ENCODE results near the gene MT1H.
"Not testable (repeated sequence)": the region's sequence is repeated elsewhere in the genome, so short reads cannot be mapped to it uniquely, and the experiment has no call there.

MT1H gene

DNA sequence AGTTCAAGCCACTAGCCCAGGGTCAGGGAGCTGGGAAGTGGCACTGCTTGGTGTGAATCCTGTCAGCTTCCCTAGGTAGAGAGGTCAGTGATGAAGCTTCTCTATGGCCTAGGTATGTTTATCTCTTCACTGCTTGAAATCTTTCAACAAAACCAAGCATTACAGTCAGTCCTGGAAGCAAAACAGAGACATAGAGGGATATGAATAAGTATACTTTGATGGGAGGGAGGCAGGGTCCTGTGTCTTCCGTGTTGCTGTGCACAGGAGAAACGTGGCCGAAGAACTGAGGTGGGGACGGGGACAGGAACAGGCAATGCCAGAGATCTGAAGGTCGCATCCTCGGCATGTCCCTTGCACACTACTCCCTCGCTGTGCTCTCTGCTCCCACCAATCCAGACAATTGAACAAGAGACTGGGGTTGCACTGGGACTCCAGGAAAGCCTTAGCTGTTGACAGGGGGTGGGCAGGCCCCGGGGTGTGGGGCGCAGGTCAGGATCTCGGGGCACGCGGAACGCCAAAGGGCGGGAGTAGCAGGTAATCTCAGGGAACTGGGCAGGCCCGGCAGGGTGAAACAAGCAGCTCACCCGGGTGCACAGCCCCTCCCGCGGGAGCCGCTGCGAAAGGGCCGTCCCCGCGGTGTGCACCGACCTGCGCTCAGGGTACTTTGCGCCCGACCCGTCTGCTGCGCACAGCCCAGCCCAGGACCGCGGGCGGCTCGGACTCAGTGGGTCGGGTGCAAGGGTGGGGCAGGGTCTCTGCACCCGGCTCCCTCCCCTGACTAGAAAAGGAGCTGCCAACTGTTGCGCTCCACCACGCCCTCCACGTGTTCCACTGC is at the start of gene MT1H:
Gene MT1H, plus strand, starts transcription at position 810 of the 835 bp plus-strand sequence. CDS start 71 bp downstream, outside the sequence.
- DNase-seq, result no peak

DNA sequence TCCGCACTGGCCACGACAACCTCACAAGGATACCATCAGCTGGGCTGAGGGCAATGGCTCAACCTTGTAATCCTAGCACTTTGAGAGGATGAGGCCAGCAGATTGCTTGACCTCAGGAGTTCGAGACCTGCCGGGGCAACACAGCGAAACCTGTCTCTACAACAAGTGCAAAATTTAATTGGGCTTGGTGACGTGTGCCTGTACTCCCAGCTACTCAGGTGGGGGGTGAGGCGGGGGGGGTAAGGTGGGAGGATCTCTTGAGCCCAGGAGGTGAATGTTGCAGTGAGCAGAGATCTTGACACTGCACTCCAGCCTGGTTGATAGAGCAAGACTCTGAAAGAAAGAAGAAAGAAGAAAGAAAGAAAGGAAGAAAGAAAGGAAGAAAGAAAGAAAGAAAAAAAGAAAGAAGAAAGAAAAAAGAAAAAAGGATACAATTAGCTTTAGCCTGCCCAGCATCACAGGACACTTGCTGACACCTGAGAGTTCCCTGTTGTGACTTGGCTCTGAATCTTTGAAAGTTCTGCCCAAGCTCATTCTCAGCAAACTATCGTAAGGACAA is 49.2 kb upstream of the MT1H start:
- DNase-seq, result no peak

DNA sequence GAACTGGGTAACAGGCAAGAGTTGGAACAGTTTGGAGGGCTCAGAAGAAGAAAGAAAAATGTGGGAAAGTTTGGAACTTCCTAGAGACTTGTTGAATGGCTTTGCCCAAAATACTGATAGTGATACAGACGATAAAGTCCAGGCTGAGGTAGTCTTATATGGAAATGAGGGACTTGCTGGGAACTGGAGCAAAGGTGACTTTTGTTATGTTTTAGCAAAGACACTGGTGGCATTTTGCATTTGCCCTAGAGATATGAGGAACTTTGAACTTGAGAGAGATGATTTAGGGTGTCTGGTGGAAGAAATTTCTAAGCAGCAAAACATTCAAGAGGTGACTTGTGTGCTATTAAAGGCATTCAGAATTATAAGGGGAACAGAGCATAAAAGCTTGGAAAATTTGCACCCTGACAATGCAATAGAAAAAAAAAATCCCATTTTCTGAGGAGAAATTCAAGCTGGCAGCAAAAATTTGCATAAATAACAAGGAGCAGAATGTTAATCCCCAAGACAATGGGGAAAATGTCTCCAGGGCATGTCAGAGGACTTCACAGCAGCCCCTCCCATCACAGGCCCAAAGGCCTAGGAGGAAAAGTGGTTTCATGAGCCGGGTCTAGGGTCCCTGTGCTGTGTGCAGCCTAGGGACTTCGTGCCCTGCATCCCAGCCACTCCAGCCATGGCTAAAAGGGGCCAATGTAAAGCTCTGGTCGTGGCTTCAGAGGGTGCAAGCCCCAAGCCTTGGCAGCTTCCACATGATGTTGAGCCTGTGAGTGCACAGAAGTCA is 47.8 kb upstream of the MT1H start:
- not testable (repeated sequence) for DNase-seq

DNA sequence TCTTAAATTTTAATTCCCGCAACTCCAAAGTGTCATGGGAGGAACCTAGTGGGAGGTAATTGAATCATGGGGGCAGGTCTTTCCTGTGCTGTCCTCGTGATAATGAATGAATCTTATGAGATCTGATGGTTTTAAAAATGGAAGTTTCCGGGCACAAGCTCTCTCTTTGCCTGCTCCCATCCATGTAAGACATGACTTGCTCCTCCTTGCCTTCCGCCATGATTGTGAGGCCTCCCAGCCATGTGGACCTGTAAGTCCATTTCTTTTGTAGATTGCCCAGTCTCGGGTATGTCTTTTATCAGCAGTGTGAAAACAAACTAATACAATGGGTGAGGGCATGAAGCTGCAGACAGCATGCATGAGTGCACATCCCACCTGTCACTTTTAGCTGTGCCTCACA is 46.4 kb upstream of the MT1H start:
- not testable (repeated sequence) for DNase-seq

DNA sequence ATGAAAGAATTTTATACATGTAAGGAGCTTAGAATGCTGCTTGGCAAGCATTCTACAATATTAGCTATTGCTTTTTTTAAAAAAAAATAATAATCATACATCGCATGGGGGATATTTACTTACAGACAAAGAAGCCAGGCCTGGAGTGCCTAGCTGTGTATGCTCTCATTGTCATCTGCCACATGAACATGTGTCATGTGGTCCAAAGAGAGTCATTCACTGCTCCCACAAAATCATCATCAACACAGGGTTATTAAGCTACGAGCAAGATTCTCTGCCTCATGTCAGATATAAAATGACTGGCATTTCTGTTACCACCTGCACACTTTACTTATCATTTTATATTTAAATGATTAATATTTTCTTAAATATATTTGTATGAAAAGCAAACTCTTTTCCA is 46.0 kb upstream of the MT1H start:
- no peak for DNase-seq

DNA sequence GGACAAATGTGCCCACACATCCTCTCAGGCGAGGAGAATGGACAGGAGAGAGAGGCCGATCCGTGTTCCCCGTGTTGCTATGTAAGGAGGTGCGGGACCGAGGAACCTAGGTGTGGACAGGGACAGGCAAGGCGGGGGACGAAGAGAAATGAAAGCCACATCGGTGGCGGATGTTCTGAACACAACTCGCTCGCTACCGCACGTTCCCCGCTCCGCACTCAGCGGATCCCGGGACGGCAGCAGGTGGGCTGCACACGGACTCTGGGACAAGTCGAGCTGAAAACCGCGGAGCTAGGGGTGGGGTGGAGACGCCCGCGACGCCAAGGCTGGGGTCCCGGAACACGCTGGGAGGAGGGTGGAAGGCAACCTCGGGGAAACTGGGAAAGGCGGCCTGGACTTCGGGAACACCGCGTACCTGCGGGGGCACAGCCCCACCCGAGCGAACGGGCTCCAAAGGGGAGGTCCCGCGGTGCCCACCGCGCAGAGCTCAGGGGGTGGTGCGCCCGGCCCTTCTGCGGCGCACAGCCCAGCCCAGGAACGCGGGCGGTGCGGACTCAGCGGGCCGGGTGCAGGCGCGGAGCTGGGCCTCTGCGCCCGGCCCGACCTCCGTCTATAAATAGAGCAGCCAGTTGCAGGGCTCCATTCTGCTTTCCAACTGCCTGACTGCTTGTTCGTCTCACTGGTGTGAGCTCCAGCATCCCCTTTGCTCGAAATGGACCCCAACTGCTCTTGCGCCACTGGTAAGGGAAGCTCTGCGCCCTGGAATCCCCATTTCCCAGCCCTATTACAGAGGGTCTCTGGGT is 44.3 kb upstream of the MT1H start, which contains the start of gene MT1E:
Gene MT1E, plus strand, starts transcription at position 642 of the 803 bp plus-strand sequence. Its CDS starts 71 bp downstream, at position 713.
- peak in 1 of 4 experiments; percentile 15 for DNase-seq

DNA sequence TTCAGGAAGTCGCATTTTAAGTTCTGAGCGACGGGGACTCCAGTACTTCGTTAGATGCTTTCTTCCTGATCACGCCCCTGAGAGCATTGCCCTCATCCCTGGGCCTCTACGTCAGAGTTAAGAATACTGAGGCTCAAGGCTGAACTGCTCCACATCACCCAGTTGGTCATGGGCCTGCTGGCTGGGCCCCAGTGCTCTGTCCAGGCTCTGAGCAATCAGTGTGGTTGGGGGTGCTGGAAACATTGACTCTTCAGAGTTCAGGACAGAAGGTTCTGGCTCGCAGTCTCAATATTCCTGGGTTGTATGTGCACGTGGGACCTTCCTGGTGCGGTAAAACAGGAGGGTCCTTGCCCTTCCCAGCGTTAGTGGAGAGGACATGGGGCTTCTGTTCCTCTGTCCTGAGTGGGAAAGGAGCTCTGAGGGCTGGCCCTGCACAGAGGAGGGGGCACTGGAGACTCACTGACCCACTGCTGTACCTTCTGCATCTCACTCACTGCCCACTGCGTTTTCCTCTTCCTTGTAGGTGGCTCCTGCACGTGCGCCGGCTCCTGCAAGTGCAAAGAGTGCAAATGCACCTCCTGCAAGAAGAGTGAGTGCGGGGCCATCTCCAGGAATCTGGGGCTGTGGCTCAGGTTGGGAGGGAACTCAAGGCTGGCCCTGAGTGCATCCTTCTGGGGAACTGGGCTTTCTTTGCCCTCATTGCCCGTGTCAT is 43.5 kb upstream of the MT1H start:
- no peak for DNase-seq

DNA sequence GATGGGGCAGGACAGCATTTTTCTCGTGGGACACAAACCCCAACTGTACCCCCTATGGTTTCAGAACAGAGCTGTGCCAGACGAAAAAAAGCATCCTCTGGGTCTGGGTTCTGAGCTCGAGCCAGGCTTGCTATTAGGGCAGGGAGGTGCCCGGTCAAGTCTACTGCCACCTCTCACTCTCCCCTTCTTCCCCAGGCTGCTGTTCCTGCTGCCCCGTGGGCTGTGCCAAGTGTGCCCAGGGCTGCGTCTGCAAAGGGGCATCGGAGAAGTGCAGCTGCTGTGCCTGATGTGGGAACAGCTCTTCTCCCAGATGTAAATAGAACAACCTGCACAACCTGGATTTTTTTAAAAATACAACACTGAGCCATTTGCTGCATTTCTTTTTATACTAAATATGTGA is 42.9 kb upstream of the MT1H start:
- DNase-seq, result no peak

DNA sequence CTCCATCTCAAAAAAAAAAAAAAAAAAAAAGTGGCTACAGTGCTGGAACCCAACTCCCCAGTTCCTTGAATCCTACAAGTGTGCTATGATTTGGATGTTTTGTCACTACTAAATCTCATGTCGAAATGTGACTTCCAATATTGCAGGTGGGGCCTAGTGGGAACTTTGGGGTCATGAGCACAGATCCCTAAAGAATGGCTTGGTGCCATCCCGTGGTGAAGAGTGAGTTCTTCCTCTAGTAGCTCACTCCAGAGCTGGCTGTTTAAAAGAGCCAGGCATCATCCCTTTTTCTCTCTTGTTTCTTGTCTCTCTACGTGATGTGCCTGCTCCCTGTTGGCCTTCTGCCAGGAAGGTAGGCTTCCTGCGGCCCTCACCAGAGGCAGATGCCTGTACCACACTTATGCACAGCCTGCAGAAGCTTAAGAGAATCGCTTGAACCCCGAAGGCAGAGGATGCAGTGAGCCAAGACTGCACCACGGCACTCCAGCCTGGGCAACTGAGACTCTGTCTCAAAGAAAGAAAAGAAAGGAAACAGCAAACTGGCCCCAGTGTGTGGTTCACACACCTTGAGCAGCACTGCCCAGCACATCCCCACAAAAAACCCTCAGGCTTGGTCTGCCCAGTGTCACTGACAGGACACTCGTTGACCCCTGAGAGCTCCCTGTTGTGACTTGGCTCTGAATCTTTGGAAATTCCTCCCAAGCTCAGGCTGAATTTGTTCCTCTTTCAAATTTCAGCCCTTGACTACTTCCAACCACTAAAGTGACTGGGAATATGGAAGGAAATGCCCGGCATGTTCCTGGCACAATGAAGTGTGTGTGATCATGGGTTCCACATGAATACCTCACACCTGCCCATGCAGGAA is 40.9 kb upstream of the MT1H start:
- no peak for DNase-seq

DNA sequence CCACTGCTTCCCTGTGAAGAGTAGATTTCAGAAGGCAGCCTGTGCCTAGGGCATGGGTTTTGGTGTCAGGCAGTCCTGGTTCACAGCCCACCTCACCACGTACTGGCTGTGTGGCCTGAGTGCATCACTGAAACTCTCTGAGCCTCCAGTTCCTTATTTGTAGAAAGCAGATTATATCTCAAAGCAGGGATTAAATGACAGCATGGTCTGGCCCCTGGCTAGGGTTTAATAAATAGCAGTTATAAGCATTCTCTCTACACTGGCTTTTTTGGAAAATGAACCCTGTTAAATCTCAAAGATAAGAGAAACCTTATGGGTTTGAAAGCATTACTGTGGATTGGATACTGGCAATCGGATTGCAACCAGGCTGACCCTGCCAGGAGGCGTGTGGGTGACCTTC is 40.1 kb upstream of the MT1H start:
- no peak for DNase-seq

DNA sequence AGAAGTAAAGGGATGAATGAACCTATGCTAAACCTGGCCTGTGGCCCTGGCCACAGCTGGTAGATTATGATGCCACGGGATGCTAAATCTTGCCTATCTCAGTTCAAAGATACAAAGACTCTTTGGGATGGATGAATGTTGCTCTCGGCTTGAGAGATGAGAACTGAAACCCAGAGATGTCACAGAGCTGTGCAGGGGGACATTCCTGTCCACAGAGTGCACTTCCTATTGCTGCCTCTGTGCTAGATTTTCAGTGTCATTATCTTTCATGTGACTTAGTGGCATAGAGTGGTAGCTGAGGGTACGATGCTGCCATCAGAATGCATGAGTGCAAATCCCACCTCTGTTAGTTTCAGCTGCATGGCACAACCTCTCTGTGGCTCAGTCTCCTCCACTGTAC is 39.5 kb upstream of the MT1H start:
- no peak for DNase-seq

DNA sequence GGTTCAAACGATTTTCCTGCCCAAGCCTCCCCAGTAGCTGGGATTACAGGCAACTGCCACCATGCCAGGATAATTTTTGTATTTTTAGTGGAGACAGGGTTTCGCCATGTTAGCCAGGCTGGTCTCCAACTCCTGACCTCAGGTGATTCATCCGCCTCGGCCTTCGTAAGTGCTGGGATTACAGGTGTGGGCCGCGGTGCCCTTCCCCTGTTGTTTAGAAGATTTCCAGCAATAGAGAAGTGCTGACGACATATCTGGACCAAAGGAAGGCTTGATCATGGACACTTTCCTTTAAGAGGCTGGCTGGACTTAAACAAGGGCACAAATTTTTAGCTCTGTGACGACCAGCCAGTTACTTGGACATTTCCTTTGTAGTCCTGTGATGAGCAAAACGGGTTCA is 38.4 kb upstream of the MT1H start:
- DNase-seq, result no peak

DNA sequence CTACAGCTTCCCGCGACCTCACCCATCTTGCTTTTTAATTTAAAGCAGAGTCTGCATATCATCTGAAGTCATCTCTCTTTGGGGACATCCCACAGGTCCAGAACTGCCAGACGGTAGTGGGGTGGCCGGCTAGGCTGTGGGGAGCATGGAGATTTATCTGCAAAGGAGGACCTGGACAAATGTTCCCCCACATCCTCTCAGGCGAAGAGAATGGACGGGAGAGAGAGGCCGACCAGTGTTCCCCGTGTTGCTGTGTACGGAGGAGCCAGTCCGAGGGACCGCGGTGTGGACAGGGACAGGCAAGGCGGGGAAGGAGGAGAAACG is 37.8 kb upstream of the MT1H start:
- DNase-seq, result no peak

DNA sequence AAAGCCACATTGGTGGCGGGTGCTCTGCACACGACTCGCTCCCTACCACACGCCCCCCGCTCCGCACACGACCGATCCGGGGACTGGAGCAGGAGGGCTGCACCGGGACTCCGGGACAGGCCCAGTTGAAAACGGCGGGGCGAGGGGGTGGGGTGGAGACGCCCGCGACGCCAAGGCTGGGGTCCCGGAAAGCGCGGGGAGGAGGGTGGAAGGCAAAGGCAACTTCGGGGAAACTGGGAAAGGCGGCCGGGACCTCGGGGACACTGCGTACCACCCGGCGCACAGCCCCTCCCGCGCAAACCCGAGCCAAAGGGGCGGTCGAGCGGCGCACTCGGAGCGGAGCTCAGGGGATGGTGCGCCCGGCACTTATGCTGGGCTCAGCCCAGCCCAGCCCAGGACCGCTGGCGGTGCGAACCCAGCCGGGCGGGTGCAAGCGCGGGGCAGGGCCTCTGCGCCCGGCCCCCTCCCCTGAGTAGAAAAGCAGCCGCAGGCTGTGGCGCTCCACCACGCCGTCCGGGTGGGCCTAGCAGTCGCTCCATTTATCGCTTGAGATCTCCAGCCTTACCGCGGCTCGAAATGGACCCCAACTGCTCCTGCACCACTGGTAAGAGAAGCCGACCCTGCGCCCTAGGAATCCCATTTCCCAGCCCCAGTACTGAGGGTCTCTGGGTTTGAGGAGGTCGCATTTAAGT is 37.3 kb upstream of the MT1H start, which contains the start of gene MT1M:
Gene MT1M, plus strand, starts transcription at position 504 of the 692 bp plus-strand sequence. Its CDS starts 73 bp downstream, at position 577.
- DNase-seq, result no peak

DNA sequence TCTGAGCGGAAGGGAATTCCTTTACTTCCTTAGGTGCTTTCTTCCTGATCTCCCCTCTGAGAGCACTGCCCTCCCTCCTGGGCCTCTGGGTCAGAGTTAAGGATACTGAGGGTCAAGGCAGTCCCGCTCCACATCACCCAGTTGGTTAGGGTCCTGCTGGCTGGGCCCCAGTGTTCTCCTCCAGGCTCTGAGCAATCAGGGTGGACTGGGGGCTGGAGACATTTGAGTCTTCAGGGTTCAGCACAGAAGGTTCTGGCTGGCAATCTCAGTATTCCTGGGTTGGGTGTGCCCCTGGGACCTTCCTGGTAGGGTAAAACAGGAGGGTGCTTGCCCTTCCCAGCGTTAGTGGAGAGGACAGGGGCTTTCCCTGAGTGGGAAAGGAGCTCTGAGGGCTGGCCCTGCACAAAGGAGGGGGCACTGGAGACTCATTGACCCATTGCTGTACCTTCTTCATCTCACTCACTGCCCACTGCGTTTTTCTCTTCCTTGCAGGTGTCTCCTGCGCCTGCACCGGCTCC is 36.7 kb upstream of the MT1H start:
- no peak for DNase-seq

DNA sequence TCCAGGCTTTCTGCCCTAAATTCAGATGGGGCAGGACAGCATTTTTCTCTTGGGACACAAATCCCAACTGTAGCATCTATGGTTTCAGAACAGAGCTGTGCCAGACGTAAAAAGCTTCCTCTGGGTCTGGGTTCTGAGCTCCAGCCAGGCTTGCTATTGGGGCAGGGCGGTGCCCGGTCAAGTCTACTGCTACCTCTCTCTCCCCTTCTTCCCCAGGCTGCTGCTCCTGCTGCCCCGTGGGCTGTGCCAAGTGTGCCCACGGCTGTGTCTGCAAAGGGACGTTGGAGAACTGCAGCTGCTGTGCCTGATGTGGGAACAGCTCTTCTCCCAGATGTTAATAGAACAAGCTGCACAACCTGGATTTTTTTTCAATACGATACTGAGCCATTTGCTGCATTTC is 36.1 kb upstream of the MT1H start:
- DNase-seq, result no peak

DNA sequence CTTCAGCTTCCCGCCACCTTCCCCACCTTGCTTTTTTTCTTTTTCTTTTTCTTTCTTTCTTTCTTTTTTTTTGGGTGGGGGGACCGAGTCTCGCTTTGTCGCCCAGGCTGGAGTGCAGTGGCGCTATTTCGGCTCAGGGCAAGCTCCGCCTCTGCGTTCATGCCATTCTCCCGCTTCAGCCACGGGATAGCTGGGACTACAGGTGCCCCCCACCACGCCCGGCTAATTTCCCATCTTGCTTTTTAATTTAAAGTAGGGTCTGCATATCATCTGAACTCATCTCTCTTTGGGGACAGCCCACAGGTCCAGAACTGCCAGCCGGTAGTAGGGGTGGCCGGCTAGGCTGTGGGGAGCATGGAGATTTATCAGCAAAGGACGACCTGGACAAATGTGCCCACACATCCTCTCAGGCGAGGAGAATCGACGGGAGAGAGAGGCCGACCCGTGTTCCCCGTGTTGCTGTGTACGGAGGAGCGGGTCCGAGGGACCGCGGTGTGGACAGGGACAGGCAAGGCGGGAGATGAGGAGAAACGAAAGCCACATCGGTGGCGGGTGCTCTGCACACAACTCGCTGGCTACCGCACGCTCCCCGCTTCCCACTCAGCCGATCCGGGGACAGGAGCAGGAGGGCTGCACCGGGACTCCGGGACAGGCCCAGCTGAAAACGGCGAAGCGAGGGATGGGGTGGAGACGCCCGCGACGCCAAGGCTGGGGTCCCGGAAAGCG is 34.7 kb upstream of the MT1H start:
- no peak for DNase-seq

DNA sequence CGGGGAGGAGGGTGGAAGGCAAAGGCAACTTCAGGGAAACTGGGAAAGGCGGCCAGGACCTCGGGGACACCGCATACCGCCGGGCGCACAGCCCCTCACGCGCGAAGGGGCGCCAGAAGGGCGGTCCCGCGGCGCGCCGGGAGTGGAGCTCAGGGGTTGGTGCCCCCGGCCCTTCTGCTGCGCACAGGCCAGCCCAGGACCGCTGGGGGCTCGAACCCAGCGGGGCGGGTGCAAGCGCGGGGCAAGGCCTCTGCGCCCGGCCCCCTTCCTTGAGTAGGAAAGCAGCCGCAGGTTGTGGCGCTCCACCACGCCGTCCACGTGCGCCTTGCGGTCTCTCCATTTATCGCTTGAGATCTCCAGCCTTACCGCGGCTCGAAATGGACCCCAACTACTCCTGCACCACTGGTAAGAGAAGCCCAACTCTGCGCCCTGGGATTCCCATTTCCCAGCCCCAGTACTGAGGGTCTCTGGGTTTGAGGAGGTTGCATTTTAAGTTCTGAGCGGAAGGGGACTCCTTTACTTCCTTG is 34.1 kb upstream of the MT1H start:
- DNase-seq, result no peak

Measured in activated naive CD4-positive, alpha-beta T cell (primary cell).